ENCODE results near the gene GFAP.

The GFAP gene

DNA sequence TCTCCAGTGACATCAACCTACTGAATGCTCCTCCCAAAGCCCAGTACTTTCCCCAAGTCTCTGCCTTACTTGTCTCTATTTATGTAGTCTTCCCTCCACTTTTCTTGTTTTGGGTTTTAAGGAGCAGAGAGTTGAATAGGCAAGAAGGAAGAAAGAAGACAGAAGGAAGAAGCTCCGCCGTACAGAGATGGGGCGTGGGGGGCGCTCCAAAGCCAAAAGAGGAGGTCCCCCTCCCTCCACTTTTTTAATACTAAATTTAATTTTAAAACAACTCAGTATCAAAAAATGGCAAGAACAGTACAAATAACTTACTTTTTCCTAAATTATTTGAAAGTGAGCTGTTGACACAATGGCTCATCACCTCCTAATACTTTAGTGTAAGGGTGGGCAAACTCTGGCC, 20.7 kb downstream of the GFAP start:
- DNase-seq, result no peak

DNA sequence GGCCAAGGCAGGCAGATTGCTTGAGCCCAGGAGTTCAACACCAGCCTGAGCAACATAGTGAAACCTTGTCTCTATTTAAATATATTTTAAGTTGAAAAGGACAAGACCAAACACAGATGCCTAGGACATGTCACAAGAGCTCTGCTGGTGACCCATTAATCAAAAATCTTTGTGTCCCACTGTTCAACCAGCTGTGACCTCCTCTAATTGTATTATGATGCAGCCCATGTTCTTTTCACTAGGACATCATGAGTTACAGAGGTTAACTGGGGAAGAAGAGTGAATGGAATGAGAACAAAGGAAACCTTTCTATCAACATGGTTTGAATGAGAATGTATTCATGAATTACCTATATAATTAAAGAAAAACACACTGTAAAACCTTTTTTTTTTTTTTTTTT, 23.1 kb downstream of the GFAP start:
- DNase-seq, result no peak

DNA sequence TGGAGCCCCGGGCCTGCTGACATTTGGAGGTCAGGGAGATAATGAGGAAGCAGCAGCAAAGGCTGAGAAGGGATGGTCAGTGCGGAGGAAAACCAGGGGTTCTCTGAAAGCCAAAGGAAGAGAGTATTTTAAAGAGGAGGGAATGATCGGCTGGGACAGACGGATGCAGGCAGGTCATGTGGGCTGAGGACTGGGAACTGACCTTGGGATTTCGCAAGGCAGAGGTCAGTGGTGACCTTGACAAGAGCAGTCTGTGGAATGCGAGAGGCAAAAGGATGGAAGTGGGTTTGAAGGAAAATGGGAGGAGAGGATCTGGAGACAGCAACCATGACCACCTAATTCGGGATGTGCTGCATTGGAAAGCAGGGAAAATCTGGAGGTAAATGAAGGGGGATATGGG, 26.3 kb downstream of the GFAP start:
- DNase-seq, result no peak

DNA sequence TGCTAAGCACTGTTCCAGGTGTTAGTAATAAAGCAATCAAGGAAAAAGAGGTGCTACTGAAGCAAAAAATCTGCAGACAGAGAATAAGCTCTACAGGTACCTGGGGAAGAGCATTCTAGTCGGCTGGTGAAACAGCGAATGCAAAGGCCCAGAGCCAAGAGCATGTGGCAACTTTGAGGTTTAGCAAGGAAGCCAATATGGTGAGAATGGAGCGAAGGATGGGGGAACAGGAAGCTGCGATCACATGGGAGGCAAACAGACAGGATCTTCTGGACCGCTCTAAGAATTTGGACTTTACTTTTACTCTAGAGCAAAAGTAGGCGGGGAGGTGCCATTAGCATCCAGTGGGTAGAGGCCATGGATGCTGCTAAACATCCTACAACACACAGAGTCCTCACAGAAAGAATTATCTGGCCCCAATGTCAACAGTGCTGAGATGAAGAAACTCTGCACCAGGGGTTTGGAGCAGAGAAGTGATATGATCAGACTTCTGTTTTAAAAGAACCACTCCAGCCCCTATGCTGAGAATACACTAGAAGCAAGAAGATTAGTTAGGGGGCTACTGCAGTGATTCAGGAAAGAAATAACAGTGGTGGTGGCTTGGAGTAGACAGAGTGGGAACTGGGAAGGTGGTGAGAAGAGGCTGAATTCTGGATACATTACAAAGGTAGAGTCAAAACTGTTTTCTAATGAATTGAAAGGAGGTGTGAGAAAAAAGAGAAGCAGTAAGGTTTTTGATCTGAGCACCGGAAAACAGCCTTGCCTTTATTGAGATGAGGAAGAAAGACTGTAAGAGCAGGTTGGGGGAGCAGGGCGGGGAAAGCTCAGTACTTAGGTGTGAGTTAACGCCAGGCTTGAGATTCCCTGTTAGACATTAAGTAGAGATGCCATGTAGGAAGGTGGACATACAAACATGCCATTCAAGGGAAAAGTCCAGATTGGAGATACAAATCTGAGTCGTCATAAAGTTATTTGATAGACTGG, 27.0 kb downstream of the GFAP start:
- no peak for DNase-seq

DNA sequence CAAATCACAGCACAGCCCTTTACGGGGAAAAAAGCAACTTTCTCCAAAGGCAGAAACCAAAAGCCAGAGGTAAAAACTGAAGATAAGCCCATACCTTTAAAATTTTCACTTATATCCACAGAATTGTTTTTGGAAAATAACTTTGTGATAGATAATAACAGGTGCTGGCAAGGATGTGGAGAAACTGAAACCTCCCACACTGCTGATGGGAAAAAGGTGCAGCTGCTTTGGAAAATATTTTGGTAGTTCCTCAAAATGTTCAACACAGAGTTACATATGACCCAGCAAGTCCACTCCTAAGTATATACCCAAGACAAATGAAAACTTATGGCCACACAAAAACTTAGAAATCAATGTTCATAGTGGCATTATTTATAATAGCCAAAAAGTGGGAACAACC, 28.3 kb downstream of the GFAP start:
- no peak for DNase-seq

DNA sequence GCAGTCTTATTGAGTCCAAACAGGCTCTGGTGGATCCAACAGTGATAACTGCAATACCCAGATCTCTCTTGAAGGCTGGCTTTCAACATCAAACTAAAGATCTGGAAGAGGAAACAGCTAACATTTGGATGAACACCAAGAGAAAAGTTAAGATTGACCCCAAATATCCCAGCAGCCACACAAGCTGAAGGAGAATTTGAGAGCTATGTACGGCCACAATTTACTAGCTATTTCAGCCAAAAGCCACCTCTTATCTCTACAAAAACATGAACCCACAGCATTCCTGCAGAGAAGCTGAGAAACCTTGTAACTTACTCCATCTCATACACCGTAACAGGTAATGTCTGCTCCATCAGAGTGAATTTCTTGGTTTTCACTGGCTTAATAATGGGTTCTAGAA, 30.4 kb downstream of the GFAP start:
- DNase-seq, result no peak

DNA sequence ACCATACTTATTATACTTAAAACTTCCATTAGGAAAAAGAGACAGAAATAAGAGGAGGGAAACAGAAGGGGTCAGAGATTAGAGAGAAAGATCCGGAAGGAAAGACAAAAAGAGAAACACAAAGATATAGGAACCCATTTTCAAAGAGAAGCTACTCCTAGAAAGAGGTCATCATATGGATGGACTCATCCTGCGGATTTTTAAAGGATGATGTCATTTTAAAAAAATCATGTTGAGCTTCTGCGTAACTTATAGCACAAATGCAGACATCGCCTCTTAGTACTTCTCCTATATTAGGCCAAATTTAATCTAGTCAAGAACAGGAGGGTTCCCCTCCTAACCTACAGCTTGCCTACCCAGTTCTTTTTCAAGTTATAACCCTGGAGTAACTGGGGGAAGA, 34.2 kb downstream of the GFAP start:
- no peak for DNase-seq

DNA sequence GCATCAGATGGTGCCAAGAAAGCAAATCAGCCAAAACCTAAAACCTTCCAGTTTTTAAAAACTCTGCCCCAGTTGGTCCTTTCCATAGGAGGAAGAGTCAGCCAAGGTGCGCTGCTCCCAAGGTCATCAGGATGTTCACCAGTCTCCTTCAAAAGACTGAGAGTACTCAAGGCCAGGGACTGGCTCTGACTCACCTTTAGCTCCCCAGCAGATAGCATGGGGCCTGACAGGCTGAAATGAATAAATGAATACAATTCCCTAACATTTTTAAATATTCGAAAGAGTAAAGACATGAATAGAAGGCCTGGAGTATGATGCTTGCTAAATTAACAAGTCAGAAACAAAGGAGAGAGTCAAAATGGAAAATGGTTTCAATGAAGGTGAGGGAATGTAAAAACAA, 35.2 kb downstream of the GFAP start:
- no peak for DNase-seq

DNA sequence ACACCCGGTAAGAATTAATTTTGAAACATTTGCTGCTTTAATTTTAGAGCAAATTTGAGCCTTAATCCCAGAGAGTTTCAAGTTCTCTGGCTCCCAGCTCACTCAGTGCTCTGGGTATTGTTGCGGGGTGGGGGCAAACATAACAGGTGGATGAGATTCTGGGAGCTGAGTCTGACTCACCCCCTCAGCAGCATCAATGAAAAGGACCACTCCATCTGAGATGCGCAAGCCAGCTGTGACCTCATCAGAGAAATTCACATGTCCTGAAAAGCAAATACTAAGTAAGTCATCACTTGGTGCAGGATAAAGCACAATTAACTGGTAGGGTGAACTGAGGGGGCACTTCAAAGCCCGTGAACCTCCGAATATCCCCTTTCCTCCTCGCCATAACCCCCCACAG, 35.9 kb downstream of the GFAP start:
- DNase-seq, result no peak

DNA sequence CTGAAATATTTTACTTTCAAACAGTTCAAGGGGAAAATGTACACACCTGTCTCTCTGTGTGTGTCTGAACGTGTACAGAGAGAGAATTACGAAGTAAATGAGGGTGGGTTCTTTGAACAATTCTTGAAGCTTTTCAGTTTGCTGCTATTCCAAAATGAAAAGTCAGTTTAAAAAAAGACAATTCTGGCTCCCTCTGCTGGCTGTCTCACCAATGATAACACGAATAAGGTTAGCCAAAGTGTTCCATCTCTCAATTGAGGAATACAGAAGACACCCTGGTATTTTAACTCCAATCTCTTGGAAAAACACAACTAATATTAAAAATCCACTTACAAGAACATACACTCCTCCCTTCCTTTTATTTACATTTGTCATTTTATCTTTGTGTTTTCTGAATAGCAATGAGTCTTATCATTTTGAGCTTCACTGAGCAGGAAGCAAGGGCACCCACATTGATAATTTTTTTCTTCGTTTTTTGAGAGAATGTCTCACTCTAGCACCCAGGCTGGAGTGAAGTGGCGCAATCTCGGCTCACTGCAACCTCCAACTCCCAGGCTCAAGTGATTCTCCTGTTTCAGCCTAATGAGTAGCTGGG, 36.6 kb downstream of the GFAP start:
- no peak for DNase-seq

DNA sequence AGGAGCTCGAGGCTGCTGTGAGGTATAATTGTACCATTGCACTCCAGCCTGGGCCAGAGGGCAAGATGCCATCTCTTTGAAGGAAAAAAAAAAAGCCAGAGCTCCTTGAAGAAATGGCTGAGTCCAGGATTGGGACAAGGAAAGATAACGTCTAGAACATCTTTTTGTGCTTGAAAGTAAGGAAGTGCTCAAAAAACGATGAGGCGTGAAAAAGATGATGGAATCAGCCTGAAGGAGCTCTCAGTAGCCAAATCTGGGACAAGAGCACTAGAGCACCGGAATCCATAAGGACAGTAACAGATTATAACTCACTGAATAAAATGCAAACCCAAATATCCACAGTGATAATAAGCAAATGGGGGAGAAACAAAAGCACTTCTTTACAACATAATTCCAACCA, 38.2 kb downstream of the GFAP start:
- DNase-seq, result no peak

DNA sequence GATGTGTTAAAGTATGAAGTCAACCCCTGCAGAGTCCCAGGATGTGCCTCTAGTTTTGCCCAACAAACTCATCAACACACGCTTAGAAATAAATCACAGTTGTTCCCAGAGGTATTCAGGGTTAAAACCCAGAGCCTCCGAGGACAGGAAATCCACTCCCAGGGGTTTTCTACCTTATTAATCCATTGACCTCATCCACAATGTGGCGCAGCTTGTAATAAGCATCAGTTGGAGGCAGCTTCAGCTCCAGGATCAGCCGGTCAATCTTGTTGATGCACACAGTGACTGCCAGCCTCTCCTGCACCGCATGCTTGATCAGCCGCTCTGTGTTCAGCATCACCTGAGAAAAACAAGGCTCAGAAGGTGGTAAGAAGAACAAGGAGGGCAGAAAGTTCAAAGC, 39.5 kb downstream of the GFAP start:
- no peak for DNase-seq

DNA sequence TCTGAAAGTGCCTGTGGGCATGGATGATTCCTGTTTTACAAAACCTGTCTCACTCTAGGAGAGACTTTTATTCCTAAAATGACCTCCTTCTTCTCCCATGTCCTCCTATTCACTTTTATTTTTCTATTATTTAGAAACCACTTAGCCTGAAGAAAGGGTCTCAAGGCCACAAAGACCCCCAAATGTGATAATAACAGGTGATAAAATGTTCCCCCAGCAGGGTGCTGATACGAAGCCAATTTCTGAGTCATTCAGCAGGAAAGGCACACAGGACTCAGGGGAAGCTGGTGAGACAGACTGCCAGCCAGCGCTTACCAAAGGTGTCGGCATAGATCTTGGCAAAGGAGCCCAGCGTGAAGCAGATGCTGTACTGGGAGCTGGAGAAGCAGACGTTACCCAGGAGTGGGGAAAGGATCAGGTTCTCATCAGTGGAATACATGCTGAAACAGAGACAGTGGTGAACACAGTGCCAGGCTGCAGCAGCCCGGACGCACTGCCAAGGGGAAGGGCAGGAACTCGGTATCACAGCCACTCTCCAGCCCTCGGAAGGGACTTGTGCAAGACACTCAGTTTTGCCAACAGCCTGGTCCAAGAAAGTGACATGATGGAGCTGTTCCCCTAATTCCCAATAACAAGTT, 43.0 kb downstream of the GFAP start:
- peak; percentile 85 for DNase-seq

DNA sequence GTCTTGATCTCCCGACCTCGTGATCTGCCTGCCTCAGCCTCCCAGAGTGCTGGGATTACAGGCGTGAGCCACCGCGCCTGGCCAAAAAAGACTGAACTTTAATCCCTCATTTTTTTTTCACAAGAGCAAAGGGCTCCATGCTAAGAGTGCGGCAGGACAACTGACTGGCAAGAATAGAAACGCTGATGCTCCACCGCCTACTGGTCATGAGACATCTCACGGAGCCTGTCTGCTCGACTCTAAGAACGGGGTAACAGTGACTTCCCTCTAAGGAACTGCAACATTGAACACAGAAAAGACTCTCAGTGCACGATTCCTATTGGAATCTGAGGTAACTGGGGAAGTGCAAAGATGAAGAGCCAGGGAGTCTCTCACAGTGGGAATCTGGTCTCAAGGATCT, 43.7 kb downstream of the GFAP start:
- DNase-seq, result no peak

DNA sequence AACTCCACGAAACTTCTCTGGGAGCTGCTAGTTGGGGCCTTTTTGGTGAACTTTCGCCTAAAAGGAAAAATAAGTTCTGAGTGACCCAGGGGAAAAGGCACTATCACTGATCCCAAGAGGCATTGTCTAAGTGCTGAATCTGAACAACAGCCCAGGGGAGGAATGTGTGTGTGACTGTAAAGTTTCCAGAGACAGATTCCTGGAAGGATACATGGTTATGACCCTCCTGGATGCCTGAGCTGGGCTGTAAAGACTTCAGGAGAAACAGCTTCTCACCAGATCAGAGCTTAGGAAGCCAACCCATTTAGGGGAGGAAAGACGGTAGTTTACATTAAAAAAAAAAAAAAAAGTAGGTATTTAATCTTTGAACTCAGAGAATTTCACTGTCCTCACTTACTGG, 47.5 kb downstream of the GFAP start:
- no peak for DNase-seq

DNA sequence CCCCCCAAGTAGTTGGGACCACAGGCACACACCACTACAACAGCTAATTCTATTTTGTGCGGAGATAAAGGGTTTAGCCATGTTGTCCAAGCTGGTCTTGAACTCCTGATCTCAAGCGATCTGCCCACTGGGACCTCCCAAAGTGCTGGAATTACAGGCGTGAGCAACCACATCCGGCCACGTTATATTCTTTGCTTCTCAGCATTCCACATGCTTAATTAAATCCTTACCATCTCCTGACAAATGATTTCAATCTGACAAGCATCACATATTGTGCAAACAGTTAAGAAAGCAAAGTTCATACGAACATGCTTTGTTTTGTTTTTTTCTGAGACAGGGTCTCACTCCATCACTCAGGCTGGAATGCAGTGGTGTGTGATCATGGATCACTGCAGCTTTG, 49.4 kb downstream of the GFAP start:
- DNase-seq, result no peak

DNA sequence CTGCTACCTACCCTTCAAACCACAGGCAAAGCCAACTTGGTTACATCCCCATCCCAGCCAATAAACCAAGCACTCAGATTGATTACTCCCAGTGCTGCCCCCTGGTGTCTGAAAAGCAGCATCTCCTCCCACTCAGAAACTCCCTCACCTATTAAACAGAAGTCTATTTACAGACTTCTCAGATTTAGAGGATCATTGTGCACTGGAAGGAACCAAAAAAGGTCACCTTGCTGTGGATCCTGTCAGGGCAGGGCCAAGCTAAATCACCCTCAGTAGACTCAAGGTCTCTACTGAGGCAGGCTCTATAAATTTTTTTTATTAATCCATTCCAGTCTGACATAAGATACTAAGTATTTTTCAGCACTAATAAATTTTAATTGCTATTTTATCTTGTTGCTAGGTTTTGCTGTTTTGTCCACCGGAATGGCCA, 50.1 kb downstream of the GFAP start:
- peak; percentile 1 for DNase-seq

DNA sequence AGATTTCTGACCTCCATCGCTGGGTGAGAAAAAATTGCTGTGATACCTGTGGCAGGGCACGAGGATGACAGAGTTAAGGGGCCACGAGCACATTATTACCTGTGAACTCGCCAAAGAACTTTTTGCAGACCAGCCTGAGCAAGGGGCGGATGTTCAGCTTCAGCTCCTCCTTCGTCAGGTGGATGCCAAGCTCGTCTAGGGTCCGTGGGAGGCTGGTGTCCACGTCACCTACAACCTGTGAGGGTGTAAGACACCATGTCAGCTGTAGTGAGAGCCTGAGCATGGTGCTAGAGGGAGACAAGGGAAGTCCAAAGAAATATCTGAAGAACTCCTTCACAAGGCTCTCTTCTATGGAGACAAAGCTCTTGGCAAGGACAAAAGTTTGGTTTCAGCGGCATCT, 50.5 kb downstream of the GFAP start:
- no peak for DNase-seq

DNA sequence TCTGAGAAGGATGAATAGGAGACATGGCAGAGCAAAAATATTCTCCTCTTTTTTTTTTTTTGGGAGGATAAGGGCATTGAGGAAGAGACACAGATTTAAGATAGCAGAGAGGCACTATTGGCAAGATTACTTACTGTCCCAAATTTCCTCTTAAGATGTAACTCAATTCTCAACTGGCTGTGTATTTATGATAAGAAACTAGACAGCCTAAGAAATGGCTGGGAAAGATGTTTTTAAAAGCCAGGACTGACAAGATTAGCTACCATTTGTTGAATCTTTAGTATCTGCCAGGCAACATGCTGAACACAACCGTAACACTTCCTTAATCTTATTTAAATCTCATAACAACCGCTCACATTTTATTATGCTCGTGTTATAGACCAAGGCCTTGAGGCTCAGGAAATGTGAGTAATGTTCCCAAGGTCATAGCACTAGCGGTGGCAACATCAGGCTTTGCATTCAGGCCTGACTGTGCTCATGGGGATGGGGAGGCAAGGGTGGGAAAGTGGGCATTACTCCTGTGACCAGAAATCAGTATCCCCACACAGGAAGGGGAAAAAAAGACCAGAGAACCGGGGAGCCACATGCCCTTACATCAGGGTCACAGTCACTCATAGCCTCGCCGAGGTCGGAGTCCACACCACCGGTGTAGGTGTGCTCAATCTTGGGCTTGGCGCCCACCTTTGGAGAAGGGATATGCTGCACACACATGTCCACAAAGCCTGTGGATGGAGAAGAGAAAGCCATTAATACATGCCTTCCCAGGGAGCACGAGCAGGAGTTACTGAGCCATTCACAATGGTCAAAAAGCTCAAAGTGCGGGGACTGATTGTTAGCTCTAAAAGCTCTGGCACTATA, 52.0 kb downstream of the GFAP start:
- no peak for DNase-seq

DNA sequence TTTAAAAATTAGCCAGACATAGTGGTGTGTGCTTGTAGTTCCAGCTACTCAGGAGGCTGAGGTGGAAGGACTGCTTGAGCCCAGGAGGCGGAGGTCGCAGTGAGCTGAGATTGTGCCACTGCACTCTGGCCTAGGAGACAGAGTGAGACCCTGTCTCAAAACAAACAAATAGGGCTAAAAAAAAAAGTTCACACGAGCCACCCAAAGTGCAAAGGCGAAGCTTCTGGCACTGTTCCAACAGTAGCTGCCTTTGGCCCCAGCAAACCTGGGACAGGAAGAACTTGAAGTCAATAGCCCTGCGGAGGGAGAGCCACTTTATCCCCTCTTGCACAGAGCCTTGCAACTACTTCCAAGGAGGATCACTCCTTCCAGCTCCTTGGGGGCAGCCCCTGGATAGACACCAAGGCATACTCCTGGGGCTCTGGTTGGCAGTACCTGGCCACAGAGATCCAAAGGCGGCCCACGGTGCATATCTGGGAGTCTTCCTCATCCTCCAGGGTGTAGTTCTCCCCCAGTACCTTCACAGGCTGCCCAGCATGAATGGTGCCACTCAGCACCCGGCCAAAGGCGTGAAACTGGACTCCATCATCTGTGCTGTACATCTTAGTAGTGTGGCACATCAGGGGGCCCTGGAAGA, 52.9 kb downstream of the GFAP start:
- no peak for DNase-seq

DNA sequence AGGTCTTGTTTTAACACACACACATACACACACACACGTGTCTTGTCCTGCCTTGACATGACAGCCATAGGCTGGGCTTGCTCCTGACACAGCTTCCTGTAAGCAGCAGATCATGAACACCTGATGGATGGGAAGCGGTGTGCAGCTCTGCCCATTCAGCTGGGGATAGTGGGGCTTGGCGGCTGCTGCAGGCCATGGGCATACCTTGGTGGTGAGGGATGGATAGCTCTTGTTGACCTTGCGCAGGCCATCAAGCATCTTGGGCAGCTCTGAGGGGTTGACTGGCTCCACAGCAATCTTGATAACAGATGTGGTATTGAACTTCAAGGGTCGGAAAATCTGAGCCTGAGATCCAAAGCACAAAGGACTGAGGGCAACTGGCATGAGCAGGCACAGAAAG, 55.6 kb downstream of the GFAP start:
- no peak for DNase-seq

DNA sequence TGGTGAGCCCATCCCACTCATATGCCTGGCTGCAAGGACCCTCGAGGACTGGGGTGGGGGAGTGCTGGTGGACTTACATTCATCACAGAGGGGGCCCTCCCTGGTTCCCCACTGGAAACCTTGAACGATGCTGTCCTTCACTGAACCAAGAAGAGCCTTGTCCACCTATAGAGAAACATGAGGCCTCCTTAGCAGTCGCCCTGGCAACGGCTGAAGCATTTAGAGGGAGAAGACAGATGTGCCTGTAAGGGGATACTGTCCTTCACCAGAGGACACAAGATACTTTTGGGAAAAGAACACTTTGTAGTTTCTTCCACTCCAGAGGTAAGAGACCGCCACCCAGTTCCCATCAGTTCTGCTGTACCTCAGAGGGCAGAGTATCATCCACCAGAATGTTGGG, 61.1 kb downstream of the GFAP start:
- no peak for DNase-seq
